H1 (cell line): Measurements from ENCODE around the gene IRF3. TPM values are rescaled to one million over a fixed set of nuclear protein-coding genes. Genes with fewer than 3 reads are reported as not detected.
A peak's percentile ranks its signal among the peaks of the same experiment; 100 is the strongest.

Experiments
- CTCF ChIA-PET: fragments of 300-600 bp; sonication (Branson Sonifier 250); formaldehyde crosslinking; loops from one replicate; lab custom pipeline; 2021; ENCODE audit not compliant: partially characterized antibody; lab: Charles Lee
- POLR2A ChIA-PET: fragments of 300-600 bp; sonication (Branson Sonifier 250); formaldehyde crosslinking; loops from one replicate; lab custom pipeline; 2021; ENCODE audit warnings: inconsistent platforms; ENCODE audit not compliant: partially characterized antibody; lab: Charles Lee
- DNase-seq, 2 experiments: peaks; one replicate each; pipeline versions ENCODE4 v3.0.0 to v3.0.0-alpha.2; 2010 to 2022; ENCODE audit warnings: low spot score in 2 of 2, low read depth in 1 of 2, mixed read lengths in 1 of 2
- FAIRE-seq: peaks from 2 replicates; lab custom pipeline; 2011; peaks lifted over from hg19 to GRCh38; lab: Jason Lieb, UNC
- H2AFZ ChIP-seq: 2 replicates; pipeline ENCODE4 v1.8.1; 2012; ENCODE audit warnings: low read length, inconsistent platforms
- H2AK5ac ChIP-seq: 2 replicates; pipeline ENCODE4 v1.6.1; 2013; ENCODE audit warnings: low read depth, low read length
- H2BK120ac ChIP-seq: replicated peaks from 2 replicates; pipeline ENCODE3; 2013; ENCODE audit warnings: low read depth, low read length, inconsistent platforms
- H2BK12ac ChIP-seq: 2 replicates; pipeline ENCODE4 v1.6.1; 2013; ENCODE audit warnings: low read depth, low read length
- H2BK15ac ChIP-seq: 2 replicates; pipeline ENCODE4 v1.6.1; 2013; ENCODE audit warnings: low read length
- H2BK20ac ChIP-seq: 2 replicates; pipeline ENCODE4 v1.6.1; 2013; ENCODE audit warnings: low read length
- H2BK5ac ChIP-seq: 2 replicates; pipeline ENCODE4 v1.6.1; 2013; ENCODE audit warnings: low read depth, low read length
- H3K14ac ChIP-seq: 2 replicates; pipeline ENCODE4 v1.6.1; 2013; ENCODE audit warnings: inconsistent platforms; ENCODE audit not compliant: insufficient read length
- H3K18ac ChIP-seq: 2 replicates; pipeline ENCODE4 v1.6.1; 2013; ENCODE audit warnings: low read length; ENCODE audit errors: extremely low read depth
- H3K23ac ChIP-seq: 2 replicates; pipeline ENCODE4 v1.6.1; 2013; ENCODE audit warnings: inconsistent platforms; ENCODE audit not compliant: insufficient read length
- H3K23me2 ChIP-seq: 2 replicates; pipeline ENCODE4 v1.6.1; 2013; ENCODE audit warnings: low read depth, low read length
- H3K27ac ChIP-seq: 2 replicates; pipeline ENCODE4 v1.6.1; 2011; ENCODE audit warnings: low read depth, low read length, inconsistent platforms
- H3K27me3 ChIP-seq, 4 experiments: replicated peaks in 1 of 4; 1 replicate in 1 of 4; 2 replicates in 3 of 4; pipeline versions ENCODE4 v1.6.1 to v1.8.1; 2011 to 2013; ENCODE audit warnings: low read length in 3 of 4, mild to moderate bottlenecking in 3 of 4, inconsistent platforms in 2 of 4, mixed read lengths in 2 of 4, moderate library complexity in 1 of 4; ENCODE audit not compliant: control insufficient read depth in 3 of 4, insufficient read depth in 3 of 4; ENCODE audit errors: extremely low read depth in 1 of 4
- H3K36me3 ChIP-seq, 4 experiments: 2 replicates each; pipeline versions ENCODE4 v1.6.1 to v1.8.1; 2011 to 2013; ENCODE audit warnings: mild to moderate bottlenecking in 4 of 4, low read length in 3 of 4, moderate library complexity in 2 of 4, control low read depth in 1 of 4, inconsistent platforms in 1 of 4; ENCODE audit not compliant: insufficient read depth in 4 of 4, control insufficient read depth in 2 of 4
- H3K4ac ChIP-seq: replicated peaks from 2 replicates; pipeline ENCODE3; 2013; ENCODE audit warnings: low read length, low read depth, mixed read lengths, inconsistent platforms; ENCODE audit not compliant: insufficient read length
- H3K4me1 ChIP-seq, 4 experiments: replicated peaks in 1 of 4; 1 replicate in 1 of 4; 2 replicates in 3 of 4; pipeline versions ENCODE4 v1.6.1 to v1.8.1; 2011 to 2013; ENCODE audit warnings: low read length in 3 of 4, inconsistent platforms in 2 of 4, mixed read lengths in 1 of 4; ENCODE audit not compliant: insufficient read depth in 4 of 4, control insufficient read depth in 3 of 4
- H3K4me2 ChIP-seq, 2 experiments: 2 replicates each; pipeline versions ENCODE4 v1.6.1 to v1.8.1; 2011 to 2013; ENCODE audit warnings: low read depth in 2 of 2, low read length in 2 of 2, control low read depth in 1 of 2, inconsistent platforms in 1 of 2, mild to moderate bottlenecking in 1 of 2; ENCODE audit not compliant: insufficient read depth in 1 of 2
- H3K4me3 ChIP-seq, 4 experiments: fragments of 200-600, 300-600 bp in 1 of 4; sonication (generic), shearing (Covaris generic), sonication (Bioruptor Twin) in 1 of 4; 2 replicates each; pipeline versions ENCODE4 v1.5.1 to v1.8.1; 2011 to 2016; ENCODE audit warnings: low read length in 4 of 4, low read depth in 3 of 4, control low read depth in 2 of 4, inconsistent platforms in 2 of 4, mild to moderate bottlenecking in 2 of 4, mixed read lengths in 1 of 4, moderate library complexity in 1 of 4; ENCODE audit not compliant: insufficient read depth in 2 of 4; ENCODE audit errors: extremely low read depth in 1 of 4
- H3K56ac ChIP-seq: replicated peaks from 2 replicates; pipeline ENCODE3; 2013; ENCODE audit warnings: low read depth, mild to moderate bottlenecking, mixed read lengths, low read length, inconsistent platforms; ENCODE audit not compliant: insufficient read length
- H3K79me1 ChIP-seq: 2 replicates; pipeline ENCODE4 v1.6.1; 2013; ENCODE audit warnings: low read depth, low read length, control low read depth
- H3K79me2 ChIP-seq, 2 experiments: 2 replicates each; pipeline versions ENCODE4 v1.6.1 to v1.8.1; 2012 to 2013; ENCODE audit warnings: low read length in 2 of 2, mild to moderate bottlenecking in 2 of 2, inconsistent platforms in 1 of 2; ENCODE audit not compliant: insufficient read depth in 2 of 2, control insufficient read depth in 1 of 2
- H3K9ac ChIP-seq, 4 experiments: replicated peaks in 1 of 4; 1 replicate in 1 of 4; 2 replicates in 3 of 4; pipeline versions ENCODE4 v1.6.1 to v1.8.1; 2011 to 2013; ENCODE audit warnings: low read depth in 3 of 4, low read length in 3 of 4, control low read depth in 2 of 4, mild to moderate bottlenecking in 2 of 4, moderate library complexity in 2 of 4, inconsistent platforms in 1 of 4; ENCODE audit errors: extremely low read depth in 1 of 4
- H3K9me3 ChIP-seq, 2 experiments: 2 replicates each; pipeline versions ENCODE4 v1.6.1 to v1.8.1; 2012 to 2013; ENCODE audit warnings: mild to moderate bottlenecking in 2 of 2, moderate library complexity in 2 of 2, control low read depth in 1 of 2, inconsistent platforms in 1 of 2, low read depth in 1 of 2, low read length in 1 of 2, mixed read lengths in 1 of 2; ENCODE audit not compliant: insufficient read depth in 2 of 2
- H4K20me1 ChIP-seq, 2 experiments: replicated peaks in 1 of 2; 2 replicates each; pipeline versions ENCODE3 to v1.8.1; 2011 to 2013; ENCODE audit warnings: inconsistent platforms in 2 of 2, low read length in 2 of 2, mild to moderate bottlenecking in 1 of 2; ENCODE audit not compliant: insufficient read depth in 2 of 2, control insufficient read depth in 1 of 2
- H4K5ac ChIP-seq: 2 replicates; pipeline ENCODE4 v1.6.1; 2013; ENCODE audit warnings: low read length, low read depth, mixed read lengths, inconsistent platforms; ENCODE audit not compliant: insufficient read length
- H4K8ac ChIP-seq: 2 replicates; pipeline ENCODE4 v1.8.0; 2013; ENCODE audit warnings: mild to moderate bottlenecking, moderate library complexity, low read length, inconsistent platforms; ENCODE audit not compliant: insufficient read depth; ENCODE audit errors: extremely low read depth
- H4K91ac ChIP-seq: replicated peaks from 2 replicates; pipeline ENCODE3; 2013; ENCODE audit warnings: low read length, mixed read lengths, inconsistent platforms; ENCODE audit not compliant: insufficient read length
- ASH2L ChIP-seq: fragments of 200-600, 300-600 bp; sonication (generic); IDR thresholded peaks from one replicate; pipeline ENCODE4 v1.7.1; 2017; ENCODE audit warnings: low read length
- ATF2 ChIP-seq: IDR thresholded peaks from 2 replicates; pipeline ENCODE4 v1.6.1; 2012; ENCODE audit warnings: low read length, inconsistent platforms
- E2F6 ChIP-seq: IDR thresholded peaks from 2 replicates; pipeline ENCODE4 v1.6.1; 2012; ENCODE audit warnings: inconsistent platforms
- HDAC2 ChIP-seq, 2 experiments: fragments of 300-600 bp in 1 of 2; sonication (generic) in 1 of 2; IDR thresholded peaks; 2 replicates each; pipeline ENCODE4 v1.6.1; 2011 to 2012; ENCODE audit warnings: low read depth in 2 of 2, low read length in 2 of 2, mild to moderate bottlenecking in 2 of 2, moderate library complexity in 2 of 2, borderline replicate concordance in 1 of 2, inconsistent platforms in 1 of 2
- NANOG ChIP-seq: IDR thresholded peaks from 2 replicates; pipeline ENCODE4 v1.6.1; 2011; ENCODE audit warnings: low read length, low read depth, mild to moderate bottlenecking, inconsistent platforms; ENCODE audit not compliant: insufficient read depth, poor library complexity, severe bottlenecking
- POLR2A ChIP-seq, 2 experiments: IDR thresholded peaks; 1 replicate in 1 of 2; 2 replicates in 1 of 2; pipeline ENCODE4 v1.6.1; 2011; ENCODE audit warnings: low read depth in 2 of 2, low read length in 2 of 2, mild to moderate bottlenecking in 2 of 2; ENCODE audit errors: control extremely low read depth in 1 of 2
- TAF1 ChIP-seq: IDR thresholded peaks from 2 replicates; pipeline ENCODE4 v1.6.1; 2011; ENCODE audit warnings: mild to moderate bottlenecking, low read depth, low read length
- YY1 ChIP-seq: IDR thresholded peaks from 2 replicates; pipeline ENCODE4 v1.6.1; 2011; ENCODE audit warnings: low read depth, mild to moderate bottlenecking, low read length
- whole genome bisulfite sequencing, 2 experiments: shearing (Covaris generic) in 1 of 2; methylation state at CpG; one replicate each; pipeline versions ENCODE4 v1.1.6 to v1.1.7; 2013 to 2015; ENCODE audit warnings: low lambda C conversion rate in 2 of 2, mixed read lengths in 2 of 2, inconsistent platforms in 1 of 2, low coverage in 1 of 2, missing lambda C conversion rate in 1 of 2; ENCODE audit not compliant: insufficient replicate concordance in 2 of 2, insufficient coverage in 1 of 2, insufficient read length in 1 of 2; ENCODE audit errors: extremely low coverage in 1 of 2, missing lambda C conversion rate in 1 of 2; 5-methylcytosine and 5-hydroxymethylcytosine counted together
- polyA plus RNA-seq, 7 experiments: library from polyadenylated mRNA; depleted of rRNA in 3 of 7; stranded (reverse) in 5 of 7; unstranded in 2 of 7; fragments of >200 nt in 5 of 7; fragments of 200-250 nt in 2 of 7; gene quantifications; 1 replicate in 5 of 7; 2 replicates in 1 of 7; 4 replicates in 1 of 7; pipeline versions ENCODE4 v1.2.1 to v1.2.3, GENCODE V29; 2011 to 2013; ENCODE audit warnings: missing spikeins in 2 of 7, mixed read lengths in 2 of 7
- total RNA-seq: library from RNA; stranded (reverse); fragmentation: NEBNext Ultra II Directional; extraction: Animal tissue kit (Norgen Biotek cat#: 25700); gene quantifications from 2 replicates; pipeline ENCODE4 v1.2.1, GENCODE V29; 2021

The IRF3 gene
- total and polyA plus RNA-seq, 2 of the 8 experiments (the other 6 are each of a cell fraction or from before 2014, with no cell fraction given): 103 to 114 TPM

- Histone ChIP-seq H4K8ac (peak within 1 kb of the TSS; percentile 81; the same call in 1 of the 2 replicates), H3K79me1 (peaks cover 14% of the 10 kb centered on the region), H4K5ac (peak within 1 kb of the TSS; percentile 31), H3K27ac (peak within 1 kb of the TSS; percentile 93), H2BK5ac (peak within 1 kb of the TSS; percentile 82), H3K23ac (no peak within 1 kb of the TSS), H2AFZ (no peak within 1 kb of the TSS), H2AK5ac (no peak within 1 kb of the TSS), H3K23me2 (peaks cover 7% of the 10 kb centered on the region), H3K27me3 (no peaks in the 10 kb centered on the region), H3K4me3 (peak within 1 kb of the TSS; percentile 38 to 72 (median 66)), H3K56ac (peak within 1 kb of the TSS; percentile 32), H3K9ac (peak within 1 kb of the TSS; percentile 55 to 86 (median 76)), H3K4me1 (peaks cover 2 to 27% (median 15%) of the 10 kb centered on the region in 4 experiments), H3K36me3 (no peaks in the 10 kb centered on the region), H3K14ac (no peak within 1 kb of the TSS), H3K4ac (no peak within 1 kb of the TSS), H4K91ac (peak within 1 kb of the TSS; percentile 52), H3K79me2 (peaks cover 10 to 29% of the 10 kb centered on the region in 2 experiments), H3K18ac (peak within 1 kb of the TSS; percentile 83), H4K20me1 (peaks cover 3 to 15% of the 10 kb centered on the region in 2 experiments), H2BK20ac (no peak within 1 kb of the TSS; the same call in 1 of the 2 replicates), H2BK15ac (0 out of 2 replicates have a peak within 1 kb of the TSS, but pooled peaks have one; percentile 72), H3K9me3 (no peaks in the 10 kb centered on the region), H2BK12ac (0 out of 2 replicates have a peak within 1 kb of the TSS, but pooled peaks have one; percentile 50), H2BK120ac (no peak within 1 kb of the TSS), H3K4me2 (peak within 1 kb of the TSS; percentile 87 to 89)
- ChIA-PET POLR2A (interaction anchor here (0.6 to 50.7 kb wide), 18 partner anchors 10 to 236 kb away, joined by 3 to 840 read pairs (median 4); partner anchors contain the start of genes BCL2L12, CPT1C, IRF3 and NOSIP), CTCF (interaction anchor here (0.9 to 1.9 kb wide), 6 partner anchors 9 to 134 kb away, joined by 3 to 9 read pairs (median 4); no protein-coding TSS in a partner anchor)
- WGBS, 2 experiments: 0% methylated on average over 37 of the region's 51 CpGs; no CpG with 5 or more reads in 1 of the 2 experiments
- peak; percentile 100 for DNase-seq
- FAIRE-seq: peak; percentile 93
- TF ChIP-seq HDAC2 (IDR thresholded peaks at IDR 0.05; ENCODE audit: borderline replicate concordance in 1 of 2, low read depth in 2 of 2, low read length in 2 of 2) (peak in 1 of 2 experiments; percentile 79; a peak in 1 of 4 replicates), NANOG (peak; percentile 97), ATF2 (0 out of 2 replicates have a peak, but pooled peaks have one; percentile 66), ASH2L (peak; percentile 88), TAF1 (peak; percentile 71), POLR2A (IDR thresholded peaks at IDR 0.05; ENCODE audit: control extremely low read depth in 1 of 2, low read depth in 2 of 2, low read length in 2 of 2) (peak in 1 of 2 experiments; percentile 63; a peak in 1 of 3 replicates), E2F6 (0 out of 2 replicates have a peak, but pooled peaks have one; percentile 17), YY1 (no peak)
These were observed 25.4 kb downstream of the IRF3 start, which contains the start of gene RRAS for GRCh38 chr19:49640113-49640898. Gene RRAS, minus strand, starts transcription at chr19:49640143. Its CDS starts 45 bp downstream, at chr19:49640098.
